PC-3 (cell line): ENCODE measurements around the gene GID4. TPM values are rescaled to one million over a fixed set of nuclear protein-coding genes. Genes with fewer than 3 reads are reported as not detected.

Source experiments
- ATAC-seq: fragments of 200-7000 bp; cut with Tn5 transposase; 2 replicates; pipeline ENCODE4 v1.9.1; 2020; ENCODE audit warnings: mild to moderate bottlenecking, moderate library complexity
- BruUV-seq: library from RNA; stranded (reverse); fragments of 400-500 nt; replicated peaks from 2 replicates; lab custom pipeline; 2021; lab: Mats Ljungman, UMichigan
- CTCF ChIA-PET: fragments of 300-600 bp; sonication (Branson Sonifier 250); formaldehyde crosslinking; loops from one replicate; lab custom pipeline; 2022; ENCODE audit warnings: antibody characterized with exemption; lab: Charles Lee
- POLR2A ChIA-PET: fragments of 300-600 bp; sonication (Branson Sonifier 250); formaldehyde crosslinking; loops from one replicate; lab custom pipeline; 2022; ENCODE audit warnings: antibody characterized with exemption; ENCODE audit not compliant: unreplicated experiment; lab: Charles Lee
- DNase-seq: peaks from one replicate; pipeline ENCODE4 v3.0.0-alpha.2; 2015
- H2AFZ ChIP-seq: fragments of 300-600 bp; sonication (generic); 2 replicates; pipeline ENCODE4 v1.6.0; 2016; ENCODE audit warnings: antibody characterized with exemption, low read length
- H3F3A ChIP-seq: fragments of 300-600 bp; sonication (generic); one replicate; pipeline ENCODE4 v1.6.0; 2017; ENCODE audit warnings: antibody characterized with exemption, low read length, control low read depth, mild to moderate bottlenecking; ENCODE audit not compliant: unreplicated experiment
- H3K27ac ChIP-seq: fragments of 300-600 bp; sonication (generic); 2 replicates; pipeline ENCODE4 v1.5.1; 2016; ENCODE audit warnings: mild to moderate bottlenecking, low read length
- H3K27me3 ChIP-seq: fragments of 300-600 bp; sonication (generic); 2 replicates; pipeline ENCODE4 v1.6.1; 2016; ENCODE audit warnings: low read length, mixed read lengths
- H3K36me3 ChIP-seq: fragments of 300-600 bp; sonication (generic); 2 replicates; pipeline ENCODE4 v1.6.1; 2016; ENCODE audit warnings: low read depth, mixed run types, low read length, mixed read lengths
- H3K4me1 ChIP-seq: fragments of 300-600 bp; sonication (generic); 2 replicates; pipeline ENCODE4 v1.5.1; 2016; ENCODE audit warnings: low read length; ENCODE audit not compliant: insufficient read depth
- H3K4me2 ChIP-seq: fragments of 300-600 bp; sonication (generic); 2 replicates; pipeline ENCODE4 v1.6.0; 2016; ENCODE audit warnings: low read length
- H3K4me3 ChIP-seq: fragments of 300-600 bp; sonication (generic); 2 replicates; pipeline ENCODE4 v1.5.1; 2016; ENCODE audit warnings: mild to moderate bottlenecking, low read length, mixed read lengths
- H3K79me2 ChIP-seq: fragments of 300-600 bp; sonication (generic); 2 replicates; pipeline ENCODE4 v1.6.1; 2017; ENCODE audit warnings: low read length, mixed read lengths
- H3K9ac ChIP-seq: fragments of 300-600 bp; sonication (generic); 2 replicates; pipeline ENCODE4 v1.6.0; 2016; ENCODE audit warnings: mild to moderate bottlenecking, low read length
- H3K9me2 ChIP-seq: fragments of 300-600 bp; sonication (generic); replicated peaks from 2 replicates; pipeline ENCODE4 v1.6.1; 2016; ENCODE audit warnings: mixed run types, low read length, mixed read lengths
- H3K9me3 ChIP-seq: fragments of 300-600 bp; sonication (generic); 2 replicates; pipeline ENCODE4 v1.6.1; 2016; ENCODE audit warnings: low read length, mixed read lengths
- H4K20me1 ChIP-seq: fragments of 300-600 bp; sonication (generic); 2 replicates; pipeline ENCODE4 v1.6.1; 2016; ENCODE audit warnings: low read length, mixed read lengths
- EZH2 ChIP-seq: fragments of 300-600 bp; sonication (generic); IDR thresholded peaks from one replicate; pipeline ENCODE4 v1.6.1; 2017; ENCODE audit warnings: antibody characterized with exemption, mild to moderate bottlenecking, low read length; ENCODE audit not compliant: unreplicated experiment
- EZH2phosphoT487 ChIP-seq: fragments of 300-600 bp; sonication (generic); IDR thresholded peaks from 2 replicates; pipeline ENCODE4 v1.6.1; 2018; ENCODE audit warnings: mild to moderate bottlenecking, antibody characterized with exemption, low read length, borderline replicate concordance
- intact Hi-C: fragments of 100-400 bp; cut with micrococcal nuclease; formaldehyde crosslinking; loops from 2 replicates; pipeline ENCODE4 v1.9.0; 2023
- total RNA-seq: library from RNA; depleted of rRNA; stranded (reverse); fragments of >200 nt; gene quantifications from 2 replicates; pipeline ENCODE4 v1.2.3, GENCODE V29; 2014
- TF ChIP-seq, protein P1 (sequence below): fragments of 300-600 bp; sonication (generic); conservative IDR thresholded peaks from 2 replicates; pipeline ENCODE4 v1.5.1; 2017; ENCODE audit warnings: antibody characterized with exemption, low read depth, mild to moderate bottlenecking, low read length

GID4 gene
- total RNA-seq, 1 experiment from 2014 or later: 7.3 TPM

DNA sequence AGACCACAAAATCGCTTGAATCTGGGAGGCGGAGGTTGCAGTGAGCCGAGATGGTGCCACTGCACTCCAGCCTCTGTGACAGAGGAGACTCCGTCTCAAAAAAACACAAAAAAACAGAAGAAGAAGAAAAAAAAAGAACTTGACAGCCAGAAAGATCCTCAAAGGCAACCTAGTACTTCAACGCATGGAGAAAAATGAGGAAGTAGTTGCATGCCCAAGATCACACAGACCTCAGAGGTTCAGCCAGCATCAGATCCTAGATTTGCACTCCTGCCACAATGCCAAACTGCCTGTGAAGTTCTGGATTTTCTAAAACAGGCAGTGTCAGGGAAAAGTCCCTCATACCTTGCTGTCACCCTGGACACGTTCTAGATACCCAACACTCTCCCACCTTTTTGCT is 1.7 kb upstream of the GID4 start:
- intact Hi-C loops: no loop called here

GRCh38 chr17:18038149-18038850 is 908 bp upstream of the GID4 start:
- Histone ChIP-seq H3K36me3 (no peaks in the 10 kb centered on the region), H3K4me3 (peak overlapping the region; percentile 79), H3K4me1 (peaks cover 34% of the 10 kb centered on the region), H3K9me2 (no peaks in the 10 kb centered on the region), H3K79me2 (peaks cover 88% of the 10 kb centered on the region), H2AFZ (peak overlapping the region; percentile 87), H3K27ac (no peak overlapping the region), H3K9me3 (no peaks in the 10 kb centered on the region), H3F3A (no peaks in the 10 kb centered on the region), H3K27me3 (no peaks in the 10 kb centered on the region), H3K4me2 (peak overlapping the region; percentile 95), H3K9ac (peak overlapping the region; percentile 79), H4K20me1 (no peaks in the 10 kb centered on the region)
- no peak for ATAC-seq
- ChIA-PET CTCF (interaction anchor here (0.5 kb wide), 2 partner anchors 86 to 140 kb away, joined by 4 to 6 read pairs; no protein-coding TSS in a partner anchor), POLR2A (no interaction called here)
- BruUV-seq: TSS peak; percentile 66
- DNase-seq: no peak
- intact Hi-C loops: no loop called here
- no peak for TF ChIP-seq EZH2
- TF ChIP-seq, protein P1, sequence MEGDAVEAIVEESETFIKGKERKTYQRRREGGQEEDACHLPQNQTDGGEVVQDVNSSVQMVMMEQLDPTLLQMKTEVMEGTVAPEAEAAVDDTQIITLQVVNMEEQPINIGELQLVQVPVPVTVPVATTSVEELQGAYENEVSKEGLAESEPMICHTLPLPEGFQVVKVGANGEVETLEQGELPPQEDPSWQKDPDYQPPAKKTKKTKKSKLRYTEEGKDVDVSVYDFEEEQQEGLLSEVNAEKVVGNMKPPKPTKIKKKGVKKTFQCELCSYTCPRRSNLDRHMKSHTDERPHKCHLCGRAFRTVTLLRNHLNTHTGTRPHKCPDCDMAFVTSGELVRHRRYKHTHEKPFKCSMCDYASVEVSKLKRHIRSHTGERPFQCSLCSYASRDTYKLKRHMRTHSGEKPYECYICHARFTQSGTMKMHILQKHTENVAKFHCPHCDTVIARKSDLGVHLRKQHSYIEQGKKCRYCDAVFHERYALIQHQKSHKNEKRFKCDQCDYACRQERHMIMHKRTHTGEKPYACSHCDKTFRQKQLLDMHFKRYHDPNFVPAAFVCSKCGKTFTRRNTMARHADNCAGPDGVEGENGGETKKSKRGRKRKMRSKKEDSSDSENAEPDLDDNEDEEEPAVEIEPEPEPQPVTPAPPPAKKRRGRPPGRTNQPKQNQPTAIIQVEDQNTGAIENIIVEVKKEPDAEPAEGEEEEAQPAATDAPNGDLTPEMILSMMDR: no peak
- no peak for TF ChIP-seq EZH2phosphoT487

More for the DNA sequence above, 1.7 kb upstream of the GID4 start:
- TF ChIP-seq EZH2phosphoT487 (no peak), EZH2 (no peak)
- TF ChIP-seq, protein P1: no peak
- H3K9me3 ChIP-seq: no peaks in the 10 kb centered on the region
- no peak overlapping the region for H3K27ac ChIP-seq
- peaks cover 90% of the 10 kb centered on the region for H3K79me2 ChIP-seq
- peak overlapping the region; percentile 79 for H3K4me3 ChIP-seq
- no peaks in the 10 kb centered on the region for H3K9me2 ChIP-seq
- no peaks in the 10 kb centered on the region for H3F3A ChIP-seq
- no peaks in the 10 kb centered on the region for H3K27me3 ChIP-seq
- H3K9ac ChIP-seq: peak overlapping the region; percentile 79; the same call in 1 of the 2 replicates
- H2AFZ ChIP-seq: no peak overlapping the region
- H3K4me2 ChIP-seq: peak overlapping the region; percentile 95
- POLR2A ChIA-PET: no interaction called here
- CTCF ChIA-PET: interaction anchor here (0.5 kb wide), 2 partner anchors 86 to 140 kb away, joined by 4 to 6 read pairs; no protein-coding TSS in a partner anchor
- ATAC-seq (no peak), DNase-seq (no peak)
- H3K4me1 ChIP-seq: peaks cover 42% of the 10 kb centered on the region
- H3K36me3 ChIP-seq: no peaks in the 10 kb centered on the region
- H4K20me1 ChIP-seq: no peaks in the 10 kb centered on the region
- no TSS peak for BruUV-seq
